GM19043 (cell line): ENCODE results near the gene SEC16A.

Experiments used
- ATAC-seq: cut with Tn5 transposase; IDR thresholded peaks from one replicate; pipeline ENCODE4 v1.9.1; 2021; ENCODE audit warnings: low read depth; ENCODE audit not compliant: unreplicated experiment

SEC16A gene

GRCh38 chr9:136470792-136471469 lies 11.9 kb downstream of the SEC16A start:
- ATAC-seq: no peak

DNA sequence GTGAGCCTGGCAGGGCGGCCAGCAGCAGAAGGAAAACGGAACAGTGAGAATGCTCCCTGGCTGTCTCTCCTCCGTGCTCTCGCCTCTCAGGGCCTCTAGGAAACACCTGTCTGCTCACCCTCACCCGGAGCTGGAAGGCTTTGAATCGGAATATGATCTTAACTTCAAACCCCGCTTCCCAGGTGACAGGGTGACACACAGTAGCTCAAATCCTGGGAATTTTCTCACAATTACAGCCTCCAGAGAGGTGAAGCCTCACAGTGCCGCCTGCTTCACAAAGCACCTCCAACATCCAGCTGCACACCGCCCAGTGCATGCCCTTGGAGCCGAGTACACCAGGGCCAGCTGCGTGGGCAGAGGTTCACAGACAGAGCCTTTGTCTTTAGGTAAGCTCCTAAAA lies 12.5 kb downstream of the SEC16A start:
- no peak for ATAC-seq

DNA sequence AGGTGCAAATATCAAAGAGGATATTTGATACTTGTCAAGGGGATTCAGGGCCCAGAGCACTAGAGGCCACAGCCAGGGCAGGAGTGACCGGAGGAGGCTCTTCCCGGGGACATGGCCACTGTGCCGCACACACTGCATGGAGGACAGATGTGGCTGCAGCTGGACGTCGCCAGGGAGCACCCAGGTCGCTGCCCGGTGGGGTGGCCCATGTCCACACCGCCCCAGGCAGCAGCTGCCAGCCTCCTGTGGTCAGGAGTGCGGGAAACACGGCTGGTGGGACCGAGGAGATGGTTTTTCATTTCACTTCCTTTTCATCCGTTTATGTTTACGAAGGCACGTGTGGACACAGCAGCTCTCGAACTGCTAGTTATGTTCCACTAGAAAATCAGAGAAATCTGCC lies 15.1 kb downstream of the SEC16A start:
- ATAC-seq: no peak

GRCh38 chr9:136466155-136466541 lies 16.7 kb downstream of the SEC16A start:
- ATAC-seq: no peak

GRCh38 chr9:136465500-136466154 lies 17.2 kb downstream of the SEC16A start:
- no peak for ATAC-seq

GRCh38 chr9:136464241-136464640 lies 18.6 kb downstream of the SEC16A start:
- ATAC-seq: no peak

DNA sequence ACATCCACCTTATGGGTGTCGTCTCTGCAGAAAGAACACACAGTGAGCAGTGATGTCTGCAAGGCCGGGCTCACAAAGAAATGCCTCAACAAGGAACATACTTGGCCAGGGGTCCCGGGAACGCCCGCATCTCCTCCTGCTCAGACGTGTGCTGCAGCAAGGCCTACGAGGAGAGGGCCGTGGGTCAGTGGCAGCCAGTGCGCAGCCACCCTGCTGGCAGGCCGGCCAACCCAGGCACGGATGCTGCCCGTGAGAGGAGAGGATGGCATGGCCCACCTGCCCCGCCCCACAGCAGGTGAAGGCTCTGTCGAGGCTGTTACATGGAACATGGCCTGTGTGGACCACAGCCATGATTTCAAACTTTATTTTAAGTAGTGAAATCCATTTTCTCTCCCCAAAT lies 19.3 kb downstream of the SEC16A start:
- no peak for ATAC-seq

GRCh38 chr9:136462664-136463063 lies 20.2 kb downstream of the SEC16A start:
- ATAC-seq: no peak

- no peak for ATAC-seq
These were observed 22.0 kb downstream of the SEC16A start for GRCh38 chr9:136460772-136461325.

- no peak for ATAC-seq
These were observed 23.4 kb downstream of the SEC16A start for GRCh38 chr9:136459425-136459824.

DNA sequence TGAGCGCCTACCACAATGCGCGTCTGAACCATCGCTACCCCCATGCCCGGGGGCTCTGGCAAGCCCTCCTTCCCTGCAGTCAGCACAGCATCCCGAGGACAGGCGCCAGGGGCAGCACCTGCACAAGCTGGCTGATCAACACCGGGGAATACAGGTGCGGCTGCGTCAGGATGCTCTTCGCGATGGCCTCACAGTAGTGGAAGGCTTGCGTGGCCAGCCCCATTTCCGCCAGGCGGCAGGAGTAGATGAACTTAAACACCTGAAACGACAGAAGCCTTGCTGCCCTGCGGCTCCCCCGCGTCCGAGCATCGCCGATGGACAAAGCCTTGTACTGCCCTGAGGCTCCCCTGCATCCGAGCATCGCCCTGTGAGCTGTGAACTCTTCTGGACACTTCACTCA lies 25.5 kb downstream of the SEC16A start:
- no peak for ATAC-seq

DNA sequence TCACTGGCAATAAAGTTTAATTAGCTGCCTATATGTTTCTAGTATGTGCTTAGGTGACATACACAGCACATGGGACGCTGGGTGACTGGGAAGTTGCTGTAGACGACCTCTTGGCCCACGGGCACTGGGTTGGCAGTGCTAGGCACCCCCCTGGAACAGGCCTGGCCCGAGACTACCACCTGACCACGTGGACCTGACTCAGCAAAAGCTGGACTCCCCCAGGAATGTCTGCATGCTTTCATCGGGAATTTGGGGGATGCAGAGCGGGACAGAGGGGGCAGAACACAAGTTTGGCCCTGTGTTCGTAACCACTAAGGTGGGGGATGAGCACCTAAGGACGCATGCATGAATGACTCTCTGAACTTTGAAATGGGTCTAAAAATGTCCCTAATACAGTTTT lies 26.6 kb downstream of the SEC16A start:
- no peak for ATAC-seq

DNA sequence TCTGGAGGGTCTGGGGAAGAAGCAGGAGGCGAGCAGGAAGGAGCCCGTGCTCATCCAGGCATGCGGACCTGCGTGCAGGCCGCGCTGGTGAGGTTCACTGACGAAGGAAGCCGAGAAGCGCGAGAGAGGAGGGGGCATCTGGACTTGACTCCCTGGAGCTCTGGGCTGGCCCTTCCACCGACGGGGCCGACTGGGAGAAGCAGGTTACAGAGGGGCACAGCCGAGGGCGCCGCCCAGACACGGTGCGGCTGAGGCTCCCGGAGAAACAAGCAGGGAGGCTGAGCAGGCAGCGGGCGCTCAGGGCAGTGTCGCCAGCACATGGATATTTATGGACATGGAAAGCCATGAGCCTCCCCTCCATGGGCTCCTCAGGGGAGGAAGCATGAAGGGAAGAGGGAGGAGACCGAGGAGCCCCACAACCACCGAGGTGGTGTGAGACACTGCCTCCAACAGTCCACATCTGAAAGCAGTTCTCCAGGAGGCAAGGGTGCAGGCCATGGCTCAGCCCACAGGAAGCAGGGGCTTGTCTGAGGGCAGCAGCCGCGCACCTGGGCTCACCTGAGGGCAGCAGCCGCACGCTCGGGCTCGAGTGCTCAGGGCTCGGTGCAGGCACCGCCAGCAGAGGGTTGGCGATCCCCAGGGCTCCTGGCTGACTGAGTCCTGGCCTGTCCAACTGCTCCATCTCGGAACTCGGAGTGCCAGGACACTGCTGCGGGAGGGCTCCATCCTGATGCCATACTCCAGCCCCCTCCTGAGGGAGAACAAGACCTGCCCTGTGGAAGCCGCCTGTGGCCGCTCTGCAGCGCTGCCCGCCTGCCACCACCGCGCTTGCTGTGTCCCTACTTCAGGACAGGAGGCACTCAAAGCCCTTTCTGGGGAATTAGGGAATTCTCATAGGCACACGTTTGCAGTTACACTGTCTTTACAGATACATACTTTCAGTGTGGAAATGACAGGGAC lies 27.5 kb downstream of the SEC16A start:
- ATAC-seq: no peak

DNA sequence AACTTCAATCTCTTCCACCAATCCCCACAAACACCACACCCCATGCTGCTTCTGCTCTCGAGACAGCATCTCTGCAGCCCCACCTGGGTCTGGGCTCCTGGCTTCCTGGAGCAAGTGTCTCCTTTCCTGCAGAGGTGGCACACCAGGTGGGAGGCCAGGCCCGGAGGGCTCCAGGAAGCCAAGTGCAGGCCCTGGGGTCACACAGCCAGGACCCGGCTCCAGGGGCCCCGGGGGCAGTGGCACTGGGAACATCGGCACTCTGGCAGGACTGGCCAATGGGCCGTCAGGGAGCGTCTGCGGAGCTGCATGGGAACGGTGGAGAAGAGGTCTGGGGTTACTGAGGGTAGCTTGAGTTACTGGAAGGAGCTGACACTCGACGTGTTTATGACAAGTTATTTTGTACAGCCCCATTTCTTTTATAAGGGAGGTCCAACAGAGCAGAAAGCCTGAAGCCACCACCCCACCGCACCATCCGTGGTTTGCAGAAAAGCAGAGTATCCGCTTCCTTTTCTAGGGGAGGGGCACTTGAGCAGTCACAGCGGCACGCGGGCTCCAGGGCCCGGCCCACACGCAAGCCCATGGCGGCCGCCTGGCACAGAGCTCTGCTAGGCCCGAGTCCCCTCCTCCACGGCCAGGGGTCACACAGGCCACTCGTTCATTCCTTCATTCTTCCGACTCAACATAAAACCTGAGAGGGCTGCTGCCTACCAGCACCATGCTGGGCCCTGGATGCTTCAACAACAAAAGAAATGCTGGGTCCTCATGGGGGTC lies 28.6 kb downstream of the SEC16A start:
- no peak for ATAC-seq

DNA sequence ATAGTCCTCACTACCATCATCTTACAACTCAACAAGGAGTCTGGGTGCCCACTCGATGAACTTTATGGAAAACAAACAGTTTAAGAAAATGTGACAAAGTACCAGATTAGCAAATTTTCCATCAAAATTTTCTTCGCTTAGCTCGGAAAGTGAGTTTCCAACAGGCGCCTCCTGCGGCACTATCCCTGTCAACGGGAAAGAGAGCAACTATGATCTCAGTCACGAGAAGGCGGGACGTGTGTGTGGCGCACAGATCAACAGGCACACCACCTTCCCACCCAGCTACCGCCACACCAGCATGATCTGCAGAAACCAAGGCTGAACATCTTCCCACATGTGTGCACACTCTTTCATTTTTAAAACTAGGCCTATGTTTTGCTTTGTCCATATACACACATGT lies 29.5 kb downstream of the SEC16A start:
- ATAC-seq: no peak

DNA sequence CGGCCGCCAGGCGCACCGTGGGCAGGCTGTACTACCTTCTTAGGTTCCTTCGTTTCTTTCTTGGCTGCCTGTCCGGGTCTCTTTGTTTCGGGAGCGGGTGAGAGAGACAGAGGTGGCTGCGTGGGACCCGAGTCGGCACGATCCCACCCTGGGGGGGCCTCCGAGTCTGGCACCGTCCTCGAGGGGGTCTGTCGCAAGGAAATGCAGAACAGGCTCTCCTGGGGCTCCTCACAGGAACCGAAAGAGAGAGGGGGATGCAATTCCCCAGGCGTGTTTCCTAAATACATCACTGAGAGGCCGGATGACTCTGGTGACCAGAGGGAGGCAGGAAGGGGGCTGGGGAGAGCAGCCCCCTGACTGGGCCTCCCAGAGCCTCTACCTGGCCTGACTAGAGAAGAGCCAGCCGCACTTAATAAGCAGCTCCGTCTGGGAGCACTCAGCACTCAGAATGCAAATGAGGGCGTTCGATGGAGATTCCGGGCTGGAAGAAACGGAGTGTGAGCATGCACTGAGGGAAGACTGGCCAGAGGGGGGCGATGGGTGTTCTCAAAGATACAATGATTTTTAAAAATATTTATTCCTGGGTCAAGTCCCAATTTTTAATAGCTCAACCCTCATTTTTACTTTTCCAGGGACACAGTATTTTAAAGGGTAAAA lies 31.5 kb downstream of the SEC16A start:
- no peak for ATAC-seq

GRCh38 chr9:136448655-136449054 lies 34.2 kb downstream of the SEC16A start:
- no peak for ATAC-seq

GRCh38 chr9:136447173-136447778 lies 35.6 kb downstream of the SEC16A start:
- no peak for ATAC-seq

DNA sequence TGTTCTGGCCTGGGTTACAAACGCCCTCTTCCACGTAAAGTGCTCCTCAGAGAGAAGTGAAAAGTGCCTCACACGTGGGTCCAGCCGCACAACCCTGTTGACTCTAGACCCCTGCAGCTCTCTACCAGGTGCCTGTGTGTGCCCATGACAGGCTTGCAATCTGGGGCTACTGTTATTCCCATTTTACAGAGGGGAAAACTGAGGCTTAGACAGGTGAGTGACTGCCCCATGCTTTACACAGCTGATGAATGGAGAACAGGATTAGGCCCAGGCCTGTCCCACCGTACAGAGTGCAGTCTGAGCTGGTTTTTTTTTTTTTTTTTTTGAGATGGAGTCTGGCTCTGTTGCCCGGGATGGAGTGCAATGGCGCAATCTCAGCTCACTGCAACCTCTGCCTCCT lies 37.0 kb downstream of the SEC16A start:
- ATAC-seq: no peak
